GM19328 (cell line): ENCODE data around the gene AK1.
"Not testable (repeated sequence)": the region's sequence is repeated elsewhere in the genome, so short reads cannot be mapped to it uniquely, and the experiment has no call there.

Source experiments
- ATAC-seq: cut with Tn5 transposase; IDR thresholded peaks from one replicate; pipeline ENCODE4 v1.9.1; 2021; ENCODE audit warnings: mild to moderate bottlenecking, moderate library complexity; ENCODE audit not compliant: unreplicated experiment

AK1 gene

DNA sequence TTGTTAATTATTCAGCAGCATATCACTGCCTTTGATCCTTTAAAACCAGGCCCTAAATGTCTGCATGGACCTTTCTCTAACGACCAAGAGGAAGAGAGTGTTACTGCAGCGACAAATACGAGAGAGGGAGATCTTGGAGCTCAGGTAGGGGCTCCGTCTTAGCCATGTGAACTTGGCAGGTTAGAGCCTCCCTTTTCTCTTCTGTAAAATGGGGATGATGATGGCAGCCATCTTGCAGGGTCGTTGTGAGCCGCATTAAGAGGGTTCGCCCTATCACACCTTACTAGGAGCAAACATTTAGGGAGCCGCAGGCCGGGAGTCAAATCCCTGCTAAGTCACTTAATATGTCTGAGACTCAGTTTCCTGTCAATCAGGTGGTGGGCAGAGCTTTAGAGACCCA, 24.6 kb downstream of the AK1 start:
- ATAC-seq = no peak

DNA sequence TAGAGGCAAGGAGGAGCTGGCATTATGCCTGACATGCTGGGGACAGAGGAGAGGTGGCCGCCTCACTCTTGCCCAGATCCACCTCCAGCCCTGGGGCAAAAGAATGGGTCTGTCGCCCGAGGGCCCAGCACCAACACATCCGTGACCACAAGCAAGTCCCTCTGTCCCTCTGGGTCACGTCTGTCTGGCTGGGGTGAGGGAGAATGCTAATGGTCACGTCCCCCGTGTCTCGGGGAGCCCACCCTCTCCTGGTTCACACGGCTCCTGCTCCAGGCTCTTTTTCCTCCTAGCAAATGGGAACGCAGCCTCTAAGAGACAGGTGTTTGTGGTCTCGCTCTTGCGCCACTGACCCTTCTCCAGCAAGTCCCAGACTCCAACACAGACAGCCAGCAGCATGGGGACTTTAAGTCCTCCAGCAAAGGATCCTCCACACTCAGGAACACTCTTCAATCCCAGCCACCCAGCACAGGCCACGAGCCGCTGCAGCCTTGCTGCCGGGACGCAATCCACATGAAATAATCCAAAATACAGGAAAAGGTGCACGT, 27.1 kb downstream of the AK1 start:
- no peak for ATAC-seq

DNA sequence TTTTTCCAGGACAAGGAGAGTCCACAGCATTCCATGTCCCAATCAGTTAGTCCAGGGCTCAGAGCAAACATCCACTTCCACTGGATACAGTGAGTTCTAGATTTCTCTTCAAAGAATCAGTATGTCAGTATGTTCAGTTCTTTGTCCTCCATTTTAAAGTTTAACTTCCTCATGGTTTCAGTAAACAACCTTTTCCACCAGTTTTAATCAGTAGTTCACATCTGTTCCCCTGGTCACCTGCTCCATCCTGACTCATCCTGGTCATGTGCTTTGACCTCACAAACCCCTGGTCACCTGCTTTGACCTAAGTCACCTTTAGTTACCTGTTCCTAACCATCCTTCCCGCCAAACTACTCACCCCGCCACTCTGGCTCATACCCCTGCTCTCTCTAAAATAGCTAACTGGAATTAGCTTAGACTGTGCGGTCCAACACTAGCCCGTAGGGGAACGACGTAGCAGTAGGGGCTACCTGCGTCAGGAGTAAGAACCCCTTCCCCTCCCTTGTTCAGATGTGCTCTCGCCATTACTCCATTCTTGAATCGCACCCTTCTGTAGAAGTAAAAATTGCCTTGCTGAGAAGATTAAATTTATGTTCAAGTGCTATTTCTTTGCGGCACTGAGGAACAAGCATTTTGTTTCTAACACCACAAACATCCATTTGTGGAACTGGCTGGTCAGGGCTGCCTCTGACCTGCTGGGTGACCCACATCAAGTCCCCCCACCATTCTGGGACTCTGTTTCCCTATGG, 28.5 kb downstream of the AK1 start:
- ATAC-seq = no peak

DNA sequence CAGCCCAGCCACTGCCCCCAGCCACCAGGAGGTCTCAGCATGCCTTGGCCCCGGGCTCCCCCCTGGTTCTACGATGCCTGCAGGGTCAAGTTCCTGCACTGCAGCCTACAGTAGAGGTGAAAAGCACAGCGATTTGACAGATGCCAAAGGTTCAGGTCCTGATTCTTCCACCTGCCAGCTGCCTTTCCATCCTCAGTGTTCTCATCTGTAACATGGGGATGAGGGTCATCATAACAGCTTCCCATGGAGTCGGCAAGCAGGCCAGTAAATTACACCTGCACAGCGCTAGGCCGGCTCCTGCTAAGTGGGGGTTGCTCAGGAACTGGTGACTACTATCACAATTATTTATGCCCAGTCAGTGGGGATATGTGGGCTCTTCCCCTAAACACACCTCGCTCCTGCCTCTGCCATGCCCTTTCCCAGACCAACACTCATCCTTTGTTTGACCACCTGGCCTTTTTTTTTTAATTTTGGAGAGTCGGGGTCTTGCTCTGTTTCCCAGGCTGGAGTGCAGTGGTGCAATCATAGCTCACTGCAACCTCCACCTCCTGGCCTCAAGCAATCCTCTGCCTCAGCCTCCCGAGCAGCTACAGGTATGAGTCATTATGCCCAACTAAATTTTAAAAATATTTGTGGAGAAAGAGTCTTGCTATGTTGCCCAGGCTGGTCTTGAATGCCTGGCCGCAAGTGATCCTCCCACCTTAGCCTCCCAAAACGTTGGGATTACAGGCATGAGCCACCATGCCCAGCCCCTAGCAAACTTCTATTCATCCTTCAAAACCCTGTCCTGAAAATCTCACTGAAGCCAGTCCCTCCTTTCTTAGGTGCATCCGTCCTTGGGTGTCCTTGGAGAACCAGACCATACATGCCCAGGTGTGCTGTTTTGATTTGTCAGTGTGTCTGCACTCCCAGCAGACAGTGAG, 29.4 kb downstream of the AK1 start:
- ATAC-seq = no peak

DNA sequence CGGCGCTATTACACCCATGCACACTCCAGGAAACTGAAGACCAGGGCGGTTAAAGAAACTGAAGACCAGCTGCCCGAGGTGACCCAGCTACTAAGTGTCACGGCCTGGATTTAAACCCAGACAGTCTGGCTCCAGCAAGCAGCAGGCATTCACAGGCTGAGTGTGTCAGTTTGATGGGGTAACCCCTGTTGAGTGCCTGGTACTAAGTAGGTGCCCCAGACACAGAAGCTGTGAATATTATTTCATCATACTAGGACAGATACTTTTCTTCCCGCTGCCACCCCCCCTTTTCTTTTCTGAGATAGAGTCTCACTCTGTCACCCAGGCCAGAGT, 30.3 kb downstream of the AK1 start:
- no peak for ATAC-seq

DNA sequence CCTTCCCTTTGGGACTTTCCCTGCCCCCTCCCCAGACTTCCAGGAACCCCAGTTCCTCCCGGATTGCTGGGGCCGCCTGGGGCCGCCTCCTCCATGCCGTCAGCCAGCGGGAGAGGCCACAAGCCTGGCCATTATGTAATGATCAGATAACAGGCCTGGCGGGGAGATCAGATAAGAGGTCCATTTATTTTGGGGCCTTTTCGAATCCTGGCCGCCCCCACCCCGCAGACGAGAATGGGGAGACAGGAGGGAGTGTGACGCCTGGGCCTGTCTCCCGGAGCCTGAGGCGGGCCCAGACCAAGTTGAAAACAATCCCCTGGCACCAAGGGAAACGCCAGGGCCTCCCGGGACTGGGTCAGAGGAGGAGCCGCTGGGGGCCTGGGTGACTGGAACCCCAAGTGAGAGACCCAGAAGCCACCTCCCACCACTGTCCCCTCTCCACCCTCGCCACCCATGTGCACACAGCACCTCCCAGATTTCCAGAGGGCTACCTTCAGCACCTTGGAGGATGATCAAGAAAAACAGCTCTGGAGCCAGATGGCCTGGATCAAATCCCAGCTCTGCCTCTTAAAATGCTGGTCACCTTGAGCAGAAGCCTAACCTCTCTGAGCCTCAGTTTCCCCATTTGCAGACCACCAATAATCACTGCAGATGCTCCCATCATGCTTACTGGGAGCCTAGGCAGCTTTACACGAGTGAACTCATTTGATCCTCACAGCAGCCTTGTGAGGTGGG, 30.9 kb downstream of the AK1 start:
- ATAC-seq = no peak

DNA sequence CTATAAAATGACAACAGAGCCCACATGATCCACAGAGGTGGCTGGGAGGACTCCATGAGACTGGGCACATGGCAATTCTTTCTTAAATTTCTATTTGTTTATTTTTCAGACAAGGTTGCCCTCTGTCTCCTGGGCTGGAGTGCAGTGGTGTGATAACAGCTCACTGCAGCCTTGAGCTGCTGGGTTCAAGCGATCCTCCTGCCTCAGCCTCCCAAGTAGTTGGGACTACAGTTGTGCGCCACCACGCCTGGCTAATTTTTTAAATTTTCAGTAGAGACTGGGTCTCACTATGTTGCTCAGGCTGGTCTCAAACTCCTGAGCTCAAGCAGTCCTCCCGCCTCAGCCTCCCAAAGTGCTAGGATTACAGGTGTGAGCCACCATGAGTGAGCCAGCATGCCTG, 31.9 kb downstream of the AK1 start:
- ATAC-seq = not testable (repeated sequence)

DNA sequence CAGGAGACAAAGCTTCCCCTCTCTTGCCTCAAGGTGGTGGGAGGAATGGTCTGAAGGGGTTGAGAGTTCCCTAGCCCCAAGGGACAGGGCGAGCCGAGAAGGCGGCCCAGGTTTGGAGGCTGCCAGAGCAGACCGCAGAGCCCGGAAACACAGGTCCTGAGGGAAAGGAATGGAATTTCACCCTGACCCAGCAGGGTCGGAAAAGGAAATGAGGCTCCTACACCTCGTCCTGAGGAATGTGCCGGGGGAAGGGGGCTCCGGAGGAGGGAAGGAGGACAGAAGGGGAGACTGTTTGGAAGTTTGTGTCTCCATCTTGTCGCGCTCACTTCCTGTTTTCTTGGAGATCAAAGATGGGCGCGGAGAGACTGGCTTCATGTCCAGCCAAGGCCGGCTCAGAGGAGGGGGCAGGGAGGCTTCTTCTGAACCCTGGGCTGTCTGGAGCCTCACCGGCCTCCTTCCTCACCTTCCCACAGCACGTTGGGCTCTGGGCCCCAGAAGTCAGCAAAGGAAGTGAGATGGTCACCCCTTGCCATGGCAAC, 32.6 kb downstream of the AK1 start:
- no peak for ATAC-seq

DNA sequence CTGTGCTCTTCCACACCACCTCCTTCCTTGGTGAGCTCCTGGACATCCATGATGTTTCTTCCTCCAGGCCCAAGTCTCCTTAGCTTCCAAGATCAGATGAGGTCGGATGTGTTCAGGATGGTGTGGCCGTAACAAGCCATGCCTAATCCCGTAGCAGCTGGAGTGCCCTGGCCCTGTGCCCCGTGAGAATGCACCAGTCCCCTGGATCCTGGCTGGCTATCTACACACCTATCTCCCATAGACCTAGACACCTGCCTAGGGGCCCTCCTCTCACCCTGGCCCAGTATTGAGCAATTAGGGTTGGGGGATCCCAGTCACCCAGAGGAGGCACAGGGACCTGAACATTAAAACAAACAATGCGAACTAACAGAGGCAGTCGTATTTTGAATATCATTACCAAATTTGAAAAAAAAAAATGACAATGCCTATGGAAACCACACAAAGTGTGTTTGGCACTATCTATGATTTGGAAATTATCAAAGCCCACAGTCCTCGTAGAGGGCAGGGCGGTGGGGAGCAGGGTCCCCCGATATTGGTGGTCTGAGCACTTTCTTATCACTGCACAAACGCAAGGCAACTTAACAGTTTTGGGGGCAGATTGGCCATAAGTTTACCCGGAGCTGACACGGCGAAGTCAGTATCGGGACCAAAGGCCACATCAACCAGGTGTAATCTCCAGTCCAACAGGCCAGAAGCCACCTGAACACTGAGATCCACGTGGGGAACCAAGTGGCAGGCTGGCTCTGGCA, 36.2 kb downstream of the AK1 start:
- no peak for ATAC-seq

DNA sequence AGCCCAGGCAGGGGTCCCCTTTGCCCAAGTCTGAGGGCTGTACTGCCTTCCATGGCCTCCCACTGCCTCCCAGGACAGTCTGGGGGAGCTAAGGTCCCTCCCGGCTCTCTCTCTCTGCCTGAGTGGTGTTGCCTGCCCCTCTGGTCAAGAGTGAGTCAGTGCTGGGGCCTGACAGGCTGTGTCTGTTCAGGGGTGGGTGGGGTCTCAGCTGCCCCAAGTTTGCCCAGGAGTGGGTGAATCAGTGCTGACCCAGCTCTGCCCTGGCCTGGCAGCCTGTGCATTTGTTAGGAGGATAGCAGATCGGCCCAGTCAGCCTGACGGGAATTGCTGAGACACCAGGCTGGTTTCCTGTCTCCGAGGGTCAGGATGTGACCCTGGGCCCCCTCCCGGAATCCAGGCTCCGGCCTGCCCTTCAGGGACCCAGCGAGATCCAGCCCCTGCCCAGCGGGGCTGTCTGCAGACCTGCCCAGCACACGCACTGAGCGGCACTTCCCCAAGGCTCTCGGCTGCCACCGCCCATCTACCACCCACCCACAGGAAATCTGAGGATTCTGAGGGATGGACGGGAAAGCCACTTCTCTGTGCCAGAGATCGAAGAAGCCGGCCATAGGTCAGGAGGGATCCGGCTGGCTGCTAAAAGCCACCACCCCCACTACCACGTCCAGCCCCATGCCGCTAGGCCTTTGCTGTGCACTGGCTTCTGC, 38.9 kb downstream of the AK1 start:
- no peak for ATAC-seq

DNA sequence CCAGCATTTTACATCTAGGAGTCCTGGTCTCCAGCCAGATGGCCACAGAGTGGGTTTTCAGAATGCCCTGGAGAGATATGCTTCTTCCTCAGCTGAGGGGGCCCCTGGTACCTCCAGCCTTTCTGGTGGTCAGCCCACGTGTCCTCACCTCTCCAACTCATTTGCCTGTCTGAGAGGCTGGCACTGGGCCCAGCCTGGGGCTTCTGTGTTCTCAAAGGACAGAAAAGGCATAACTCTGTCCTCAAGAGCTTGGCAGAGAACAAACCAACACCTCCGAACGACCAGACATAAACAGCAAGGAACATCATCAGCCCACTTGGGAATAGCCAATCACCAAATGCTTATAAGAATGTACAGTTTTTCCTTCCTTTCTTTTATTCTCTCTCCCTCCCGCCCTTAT, 40.1 kb downstream of the AK1 start:
- ATAC-seq = no peak

DNA sequence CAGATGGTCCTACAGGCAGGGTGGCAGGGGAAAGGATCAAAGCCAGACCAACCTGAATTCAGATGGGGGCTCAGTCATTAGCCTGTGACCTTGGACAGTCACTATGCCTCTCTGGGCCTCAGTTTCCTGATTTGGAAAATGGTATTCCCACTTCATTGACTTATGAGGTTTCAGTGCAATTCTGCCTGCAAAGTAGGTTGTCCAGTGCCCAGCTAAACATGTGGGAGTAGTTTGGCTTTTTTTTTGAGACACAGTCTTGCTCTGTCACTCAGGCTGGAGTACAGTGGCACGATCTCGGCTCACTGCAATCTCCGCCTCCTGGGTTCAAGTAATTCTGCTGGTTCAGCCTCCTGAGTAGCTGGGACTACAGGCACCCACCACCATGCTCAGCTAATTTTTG, 40.9 kb downstream of the AK1 start:
- not testable (repeated sequence) for ATAC-seq

DNA sequence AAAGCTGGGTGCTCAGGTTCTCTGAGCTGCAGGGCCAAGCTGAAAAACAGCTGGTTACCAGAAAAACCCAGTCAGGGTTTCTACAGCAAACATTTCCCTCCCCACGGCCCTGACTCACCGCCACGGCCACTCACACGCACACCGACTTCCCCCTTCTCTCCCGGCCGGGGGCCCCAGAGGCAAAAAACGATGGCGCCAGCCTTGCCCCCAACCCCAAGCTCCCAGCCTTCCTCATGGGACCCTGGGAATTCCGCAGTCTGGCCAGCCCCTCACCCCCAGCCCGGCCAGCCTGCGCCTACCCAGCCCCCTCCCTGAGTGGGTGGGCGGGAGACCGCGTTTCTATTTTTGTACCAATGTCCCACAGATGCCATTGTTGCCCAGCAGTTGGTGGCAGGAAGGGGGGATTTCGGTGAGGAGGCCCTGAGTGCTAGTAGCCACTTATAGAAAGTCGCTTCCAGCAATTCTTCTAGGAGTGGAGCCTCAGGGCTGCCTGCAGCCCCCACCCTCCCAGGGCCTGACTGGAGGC, 41.4 kb downstream of the AK1 start:
- ATAC-seq = no peak

DNA sequence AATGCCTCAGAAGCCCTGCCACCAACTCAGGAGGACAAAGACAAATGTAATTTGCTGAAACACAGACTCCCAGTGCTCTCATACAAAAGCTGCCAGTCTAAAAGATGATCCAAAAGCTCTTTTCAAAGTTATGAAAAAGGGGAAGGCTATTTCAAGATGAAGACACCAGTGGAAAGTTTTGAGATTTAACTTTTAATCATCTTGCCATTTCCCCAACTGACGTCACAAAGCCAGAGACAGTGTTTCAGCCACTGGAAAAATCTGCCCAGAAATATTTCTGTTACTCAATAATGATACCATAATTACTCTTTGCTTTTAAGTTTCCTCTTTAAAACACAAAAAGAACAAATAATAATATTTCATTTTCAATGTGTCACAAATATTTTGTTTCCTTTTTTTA, 43.9 kb downstream of the AK1 start:
- no peak for ATAC-seq

DNA sequence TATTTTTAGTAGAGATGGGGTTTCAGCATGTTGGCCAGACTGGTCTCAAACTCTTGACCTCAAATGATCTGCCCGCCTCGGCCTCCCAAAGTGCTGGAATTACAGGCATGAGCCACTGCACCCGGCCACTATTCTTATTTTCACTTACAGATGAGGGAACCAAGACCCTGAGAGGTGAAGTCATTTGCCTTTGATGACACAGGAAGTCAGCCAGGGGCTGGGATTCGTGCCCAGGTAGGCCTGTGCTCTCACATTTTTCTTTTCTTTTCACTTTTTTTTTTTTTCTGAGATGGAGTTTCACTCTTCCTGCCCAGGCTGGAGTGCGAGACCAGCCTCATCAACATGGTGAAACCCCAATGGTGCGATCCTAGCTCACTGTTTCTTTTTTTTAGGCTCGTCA, 45.2 kb downstream of the AK1 start:
- no peak for ATAC-seq

DNA sequence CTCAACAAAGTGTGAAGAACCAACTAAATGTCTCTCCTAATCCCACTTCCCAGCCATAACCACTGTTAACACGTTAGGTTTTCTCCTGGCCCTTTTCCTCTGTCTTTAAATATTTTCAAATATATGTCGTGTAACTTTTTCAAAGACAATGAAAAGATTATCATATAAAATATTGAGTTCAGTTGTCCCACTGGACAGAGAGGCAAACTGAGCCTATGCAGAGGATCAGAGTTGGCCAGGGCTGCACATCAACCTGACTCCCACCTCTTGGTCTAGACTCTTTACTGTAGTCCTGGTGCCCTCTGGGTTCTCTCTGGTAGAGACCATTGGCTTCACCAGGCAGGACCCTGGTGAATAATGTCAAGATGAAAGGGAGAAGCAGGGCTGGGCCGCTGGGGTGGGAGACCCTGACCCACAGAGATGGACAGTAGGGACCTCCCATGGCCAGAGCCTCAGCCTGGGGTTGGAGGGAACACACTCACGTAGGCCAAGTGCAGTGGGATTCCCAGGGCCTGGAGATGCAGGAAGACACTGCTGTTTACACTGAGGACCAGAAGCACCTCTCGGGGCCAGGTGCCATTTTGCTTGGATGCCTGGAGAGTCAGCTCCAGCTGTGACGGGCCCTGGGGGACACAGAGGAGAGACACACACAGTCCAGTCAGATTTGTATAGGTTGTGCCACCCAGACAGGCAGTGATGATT, 48.1 kb downstream of the AK1 start:
- no peak for ATAC-seq

DNA sequence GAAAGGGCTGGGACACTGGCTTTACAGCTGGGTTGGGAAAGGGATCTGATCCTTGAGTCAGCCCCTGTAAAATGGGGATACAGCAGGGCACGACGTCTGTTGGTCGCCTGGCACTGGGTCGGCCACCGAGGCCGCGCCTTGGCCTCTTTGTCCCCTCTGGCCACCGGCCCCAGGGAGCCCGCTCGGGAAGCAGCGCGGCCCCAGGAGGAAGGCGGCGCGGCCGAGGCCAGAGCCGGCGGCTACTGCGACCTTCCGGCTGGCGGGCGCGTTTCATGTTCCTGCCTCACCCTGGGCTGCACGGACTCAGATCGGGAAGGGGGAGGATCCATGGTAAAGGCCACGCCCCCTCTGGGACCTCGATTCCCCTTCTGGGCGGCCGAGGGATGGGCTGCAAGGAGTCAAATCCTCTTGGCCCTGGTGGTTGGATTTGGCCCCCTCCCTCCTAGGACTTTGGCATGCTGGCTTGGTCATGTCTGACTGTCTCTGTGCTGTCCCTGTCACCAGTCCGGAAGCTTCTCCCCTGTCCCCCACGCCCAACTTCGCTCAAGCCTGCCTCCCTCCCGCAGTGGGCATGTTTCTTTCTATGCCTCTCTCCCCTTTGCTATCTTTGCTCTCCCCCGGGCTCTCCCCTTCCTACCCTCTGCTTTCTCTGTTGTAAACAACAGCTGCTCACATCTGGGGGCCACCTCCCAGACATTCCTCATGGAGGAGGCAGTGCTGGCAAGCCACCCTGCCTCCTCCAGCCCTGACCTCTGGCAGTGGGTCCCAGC, 49.0 kb downstream of the AK1 start:
- ATAC-seq = no peak

DNA sequence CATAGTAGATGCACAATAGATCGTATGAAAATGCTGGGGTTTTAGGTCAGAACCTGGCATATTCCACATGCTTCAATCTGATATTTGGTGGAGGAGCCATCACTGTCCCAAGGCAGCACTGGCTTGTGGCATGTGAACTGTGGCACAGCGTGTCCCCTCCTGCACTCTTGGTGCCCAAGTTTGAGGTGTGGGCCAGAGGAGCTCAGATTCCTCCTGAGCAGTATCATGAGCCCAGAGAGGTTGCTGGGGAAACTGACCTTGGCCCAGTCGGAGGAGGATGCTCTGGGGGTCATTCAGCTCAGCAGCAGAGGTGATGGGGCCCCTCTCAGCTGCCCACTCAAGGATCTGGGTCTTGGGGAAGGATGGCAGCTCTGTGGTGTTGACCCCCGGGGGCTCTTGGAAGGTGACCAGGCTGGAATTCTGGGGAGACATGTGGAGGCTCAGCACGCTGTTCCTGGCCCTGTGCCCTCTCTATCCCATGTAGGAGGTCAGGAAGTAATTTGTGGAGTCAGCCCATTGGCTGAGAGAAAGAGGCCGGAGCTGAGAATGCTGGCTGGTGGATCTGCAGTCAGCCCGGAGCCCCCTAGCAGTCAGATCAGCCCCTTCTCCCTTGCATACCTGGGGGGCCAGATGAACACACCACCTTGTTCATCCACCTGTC, 51.1 kb downstream of the AK1 start:
- ATAC-seq = no peak
